Measurements from ENCODE around the gene ZNF605. TPM values are rescaled to one million over a fixed set of nuclear protein-coding genes. Genes with fewer than 3 reads are reported as not detected.
"Not testable (repeated sequence)": the region's sequence is repeated elsewhere in the genome, so short reads cannot be mapped to it uniquely, and the experiment has no call there.

The ZNF605 gene
- total RNA-seq, 1 donor from 2014 or later = 6.3 TPM

GRCh38 chr12:132942611-132943010, 13.5 kb downstream of the ZNF605 start:
- DNase-seq (ENCODE audit: low spot score) = no peak
- Mint-ChIP-seq H3K27me3 (ENCODE audit: insufficient read depth) (no peaks in the 10 kb centered on the region), H3K27ac (no peak overlapping the region), H3K4me3 (no peak overlapping the region), H3K4me1 (ENCODE audit: low read depth) (no peaks in the 10 kb centered on the region), H3K36me3 (ENCODE audit: low read depth) (peaks cover 55% of the 10 kb centered on the region), H3K9me3 (peaks cover 50% of the 10 kb centered on the region)
- intact Hi-C loops (cut with micrococcal nuclease) = no loop called here

GRCh38 chr12:132941336-132941954, 14.7 kb downstream of the ZNF605 start:
- Mint-ChIP-seq H3K27ac (no peak overlapping the region), H3K4me1 (ENCODE audit: low read depth) (no peaks in the 10 kb centered on the region), H3K36me3 (ENCODE audit: low read depth) (peaks cover 57% of the 10 kb centered on the region), H3K4me3 (no peak overlapping the region), H3K9me3 (peaks cover 59% of the 10 kb centered on the region), H3K27me3 (ENCODE audit: insufficient read depth) (no peaks in the 10 kb centered on the region)
- no peak for DNase-seq (ENCODE audit: low spot score)
- intact Hi-C loops (cut with micrococcal nuclease) = no loop called here

GRCh38 chr12:132940071-132940719, 15.9 kb downstream of the ZNF605 start:
- peaks cover 51% of the 10 kb centered on the region for H3K36me3 Mint-ChIP-seq (ENCODE audit: low read depth)
- no peak for DNase-seq (ENCODE audit: low spot score)
- no peaks in the 10 kb centered on the region for H3K27me3 Mint-ChIP-seq (ENCODE audit: insufficient read depth)
- no peak overlapping the region for H3K4me3 Mint-ChIP-seq
- peaks cover 58% of the 10 kb centered on the region for H3K9me3 Mint-ChIP-seq
- intact Hi-C loops (cut with micrococcal nuclease) = no loop called here
- no peaks in the 10 kb centered on the region for H3K4me1 Mint-ChIP-seq (ENCODE audit: low read depth)
- H3K27ac Mint-ChIP-seq = no peak overlapping the region

GRCh38 chr12:132938807-132939206, 17.3 kb downstream of the ZNF605 start:
- DNase-seq (ENCODE audit: low spot score); H3K4me1 Mint-ChIP-seq (ENCODE audit: low read depth); H3K4me3 Mint-ChIP-seq; H3K27ac Mint-ChIP-seq; intact Hi-C loops (cut with micrococcal nuclease); H3K27me3 Mint-ChIP-seq (ENCODE audit: insufficient read depth): not testable (repeated sequence)
- peaks cover 59% of the 10 kb centered on the region for H3K9me3 Mint-ChIP-seq
- peaks cover 46% of the 10 kb centered on the region for H3K36me3 Mint-ChIP-seq (ENCODE audit: low read depth)

GRCh38 chr12:132937476-132937875, 18.6 kb downstream of the ZNF605 start:
- H3K4me3 Mint-ChIP-seq = no peak overlapping the region
- peaks cover 38% of the 10 kb centered on the region for H3K36me3 Mint-ChIP-seq (ENCODE audit: low read depth)
- H3K4me1 Mint-ChIP-seq (ENCODE audit: low read depth) = no peaks in the 10 kb centered on the region
- peaks cover 66% of the 10 kb centered on the region for H3K9me3 Mint-ChIP-seq
- intact Hi-C loops (cut with micrococcal nuclease) = no loop called here
- H3K27ac Mint-ChIP-seq = no peak overlapping the region
- H3K27me3 Mint-ChIP-seq (ENCODE audit: insufficient read depth) = no peaks in the 10 kb centered on the region
- DNase-seq (ENCODE audit: low spot score) = no peak

- H3K4me3 Mint-ChIP-seq; DNase-seq (ENCODE audit: low spot score); H3K27me3 Mint-ChIP-seq (ENCODE audit: insufficient read depth); intact Hi-C loops (cut with micrococcal nuclease); H3K27ac Mint-ChIP-seq; H3K4me1 Mint-ChIP-seq (ENCODE audit: low read depth): not testable (repeated sequence)
- peaks cover 67% of the 10 kb centered on the region for H3K9me3 Mint-ChIP-seq
- H3K36me3 Mint-ChIP-seq (ENCODE audit: low read depth) = peaks cover 32% of the 10 kb centered on the region
These were observed 19.2 kb downstream of the ZNF605 start for GRCh38 chr12:132936921-132937320.

- DNase-seq (ENCODE audit: low spot score) = no peak
- no peak overlapping the region for H3K4me3 Mint-ChIP-seq
- H3K4me1 Mint-ChIP-seq (ENCODE audit: low read depth) = no peaks in the 10 kb centered on the region
- peaks cover 67% of the 10 kb centered on the region for H3K9me3 Mint-ChIP-seq
- peaks cover 28% of the 10 kb centered on the region for H3K36me3 Mint-ChIP-seq (ENCODE audit: low read depth)
- intact Hi-C loops (cut with micrococcal nuclease) = no loop called here
- no peak overlapping the region for H3K27ac Mint-ChIP-seq
- no peaks in the 10 kb centered on the region for H3K27me3 Mint-ChIP-seq (ENCODE audit: insufficient read depth)
These were observed 19.9 kb downstream of the ZNF605 start for GRCh38 chr12:132936163-132936562.

GRCh38 chr12:132926415-132926833, 29.7 kb downstream of the ZNF605 start:
- Mint-ChIP-seq H3K27me3 (ENCODE audit: insufficient read depth) (peaks cover 2% of the 10 kb centered on the region), H3K36me3 (ENCODE audit: low read depth) (peaks cover 19% of the 10 kb centered on the region), H3K27ac (no peak overlapping the region), H3K4me3 (no peak overlapping the region), H3K9me3 (peaks cover 85% of the 10 kb centered on the region), H3K4me1 (ENCODE audit: low read depth) (no peaks in the 10 kb centered on the region)
- intact Hi-C loops (cut with micrococcal nuclease) = no loop called here
- DNase-seq (ENCODE audit: low spot score) = no peak

GRCh38 chr12:132925597-132926414, 30.3 kb downstream of the ZNF605 start:
- no peak for DNase-seq (ENCODE audit: low spot score)
- no peak overlapping the region for H3K4me3 Mint-ChIP-seq
- intact Hi-C loops (cut with micrococcal nuclease) = no loop called here
- H3K27me3 Mint-ChIP-seq (ENCODE audit: insufficient read depth) = peaks cover 2% of the 10 kb centered on the region
- peaks cover 84% of the 10 kb centered on the region for H3K9me3 Mint-ChIP-seq
- H3K4me1 Mint-ChIP-seq (ENCODE audit: low read depth) = no peaks in the 10 kb centered on the region
- H3K27ac Mint-ChIP-seq = no peak overlapping the region
- H3K36me3 Mint-ChIP-seq (ENCODE audit: low read depth) = peaks cover 17% of the 10 kb centered on the region

- intact Hi-C loops (cut with micrococcal nuclease) = no loop called here
- Mint-ChIP-seq H3K4me1 (ENCODE audit: low read depth) (no peaks in the 10 kb centered on the region), H3K9me3 (peaks cover 78% of the 10 kb centered on the region), H3K27ac (no peak overlapping the region), H3K36me3 (ENCODE audit: low read depth) (peaks cover 12% of the 10 kb centered on the region), H3K27me3 (ENCODE audit: insufficient read depth) (peaks cover 2% of the 10 kb centered on the region), H3K4me3 (no peak overlapping the region)
- DNase-seq (ENCODE audit: low spot score) = no peak
These were observed 31.8 kb downstream of the ZNF605 start for GRCh38 chr12:132924356-132924755.

GRCh38 chr12:132923356-132923909, 32.7 kb downstream of the ZNF605 start:
- H3K4me3 Mint-ChIP-seq = no peak overlapping the region
- peaks cover 2% of the 10 kb centered on the region for H3K27me3 Mint-ChIP-seq (ENCODE audit: insufficient read depth)
- peaks cover 79% of the 10 kb centered on the region for H3K9me3 Mint-ChIP-seq
- peaks cover 11% of the 10 kb centered on the region for H3K36me3 Mint-ChIP-seq (ENCODE audit: low read depth)
- intact Hi-C loops (cut with micrococcal nuclease) = no loop called here
- H3K27ac Mint-ChIP-seq = no peak overlapping the region
- no peak for DNase-seq (ENCODE audit: low spot score)
- H3K4me1 Mint-ChIP-seq (ENCODE audit: low read depth) = no peaks in the 10 kb centered on the region

- peaks cover 80% of the 10 kb centered on the region for H3K9me3 Mint-ChIP-seq
- no peak overlapping the region for H3K4me3 Mint-ChIP-seq
These were observed 33.4 kb downstream of the ZNF605 start for GRCh38 chr12:132922676-132923075.

GRCh38 chr12:132921685-132922084, 34.4 kb downstream of the ZNF605 start:
- DNase-seq (ENCODE audit: low spot score) = no peak
- intact Hi-C loops (cut with micrococcal nuclease) = no loop called here
- H3K27me3 Mint-ChIP-seq (ENCODE audit: insufficient read depth) = peaks cover 2% of the 10 kb centered on the region
- H3K9me3 Mint-ChIP-seq = peaks cover 77% of the 10 kb centered on the region
- H3K36me3 Mint-ChIP-seq (ENCODE audit: low read depth) = peaks cover 11% of the 10 kb centered on the region
- H3K4me1 Mint-ChIP-seq (ENCODE audit: low read depth) = no peaks in the 10 kb centered on the region
- H3K4me3 Mint-ChIP-seq = no peak overlapping the region
- no peak overlapping the region for H3K27ac Mint-ChIP-seq

More at GRCh38 chr12:132922676-132923075, 33.4 kb downstream of the ZNF605 start:
- H3K27ac Mint-ChIP-seq = no peak overlapping the region
- intact Hi-C loops (cut with micrococcal nuclease) = no loop called here
- H3K27me3 Mint-ChIP-seq (ENCODE audit: insufficient read depth) = peaks cover 2% of the 10 kb centered on the region
- no peaks in the 10 kb centered on the region for H3K4me1 Mint-ChIP-seq (ENCODE audit: low read depth)
- H3K36me3 Mint-ChIP-seq (ENCODE audit: low read depth) = peaks cover 11% of the 10 kb centered on the region
- no peak for DNase-seq (ENCODE audit: low spot score)

All from activated T-helper 1 cell treated with anti-CD3 and anti-CD28 coated beads, Interleukin-12 subunit alpha, Interleukin-12 subunit beta, Interleukin-2, Interleukin-4 antibody, amounts not matched to agents 30 ng/mL and 10 ng/mL and 1 ng/mL, durations not matched to agents 14 hours and 24 hours and 36 hours (primary cell).